Mammary epithelial cell (primary cell): ENCODE data around the gene CRKL.

Experiments
- CTCF ChIP-seq, 2 donors: IDR thresholded peaks in 1 of 2; conservative IDR thresholded peaks in 1 of 2; 2 replicates each; pipeline ENCODE4 v1.5.1; 2011 to 2012; ENCODE audit warnings: inconsistent platforms in 2 of 2, low read length in 2 of 2, mild to moderate bottlenecking in 2 of 2, control low read depth in 1 of 2, low read depth in 1 of 2; ENCODE audit not compliant: insufficient read depth in 1 of 2; ENCODE audit errors: extremely low read depth in 1 of 2
- EZH2 ChIP-seq: IDR thresholded peaks from 2 replicates; pipeline ENCODE4 v1.6.1; 2012; ENCODE audit warnings: low read length, inconsistent platforms, borderline replicate concordance

GRCh38 chr22:20953668-20954500 lies 36.7 kb downstream of the CRKL start:
- no peak for TF ChIP-seq CTCF (conservative IDR thresholded peaks at IDR 0.05 in 1 of 2, IDR thresholded peaks at IDR 0.05 in 1 of 2; ENCODE audit: extremely low read depth in 1 of 2, insufficient read depth in 1 of 2, low read depth in 1 of 2, low read length in 2 of 2)
- TF ChIP-seq EZH2, result no peak
